CD4-positive, alpha-beta T cell (primary cell): Measurements from ENCODE around the gene HADH. TPM values are rescaled to one million over a fixed set of nuclear protein-coding genes. Genes with fewer than 3 reads are reported as not detected.

Experiments
- ATAC-seq: fragments of 200-7000 bp; cut with Tn5 transposase; one replicate; pipeline ENCODE4 v1.10.0; 2022; ENCODE audit warnings: mild to moderate bottlenecking; ENCODE audit not compliant: poor library complexity
- CTCF ChIA-PET: fragments of 350-600 bp; sonication (Branson Sonifier 250); formaldehyde crosslinking; loops from one replicate; lab custom pipeline; 2021; ENCODE audit warnings: antibody characterized with exemption, inconsistent platforms; lab: Charles Lee
- POLR2A ChIA-PET: fragments of 350-600 bp; sonication (Branson Sonifier 250); formaldehyde crosslinking; loops from one replicate; lab custom pipeline; 2021; ENCODE audit warnings: antibody characterized with exemption, inconsistent platforms; lab: Charles Lee
- DNase-seq, 14 experiments: peaks; one replicate each; pipeline ENCODE4 v3.0.0-alpha.2; 2013 to 2020; ENCODE audit warnings: mixed read lengths in 2 of 14
- H3K27ac ChIP-seq, 2 donors: one replicate each; pipeline versions ENCODE4 v1.5.1 to v1.7.0; 2013; ENCODE audit warnings: low read length in 2 of 2, low read depth in 1 of 2, mild to moderate bottlenecking in 1 of 2
- H3K27me3 ChIP-seq, 2 experiments: 1 replicate in 1 of 2; 2 replicates in 1 of 2; pipeline versions ENCODE4 v1.6.1 to v1.7.0; 2013; ENCODE audit warnings: low read length in 2 of 2, control low read depth in 1 of 2, mild to moderate bottlenecking in 1 of 2, moderate library complexity in 1 of 2; ENCODE audit not compliant: insufficient read depth in 2 of 2, control insufficient read depth in 1 of 2
- H3K36me3 ChIP-seq: one replicate; pipeline ENCODE4 v1.6.1; 2013; ENCODE audit warnings: low read length, control low read depth; ENCODE audit not compliant: insufficient read depth
- H3K4me1 ChIP-seq: one replicate; pipeline ENCODE4 v1.6.1; 2013; ENCODE audit warnings: low read length, control low read depth; ENCODE audit not compliant: insufficient read depth
- H3K4me3 ChIP-seq: one replicate; pipeline ENCODE4 v1.5.1; 2013; ENCODE audit warnings: mild to moderate bottlenecking, low read length, moderate library complexity
- H3K9me3 ChIP-seq, 2 experiments: 1 replicate in 1 of 2; 2 replicates in 1 of 2; pipeline versions ENCODE4 v1.6.1 to v1.7.0; 2013; ENCODE audit warnings: low read length in 2 of 2, mild to moderate bottlenecking in 2 of 2, control low read depth in 1 of 2, moderate library complexity in 1 of 2; ENCODE audit not compliant: control insufficient read depth in 1 of 2, insufficient read depth in 1 of 2
- H3K27ac Mint-ChIP-seq: one replicate; pipeline ENCODE4 v1.8.0; 2020; ENCODE audit warnings: mixed read lengths
- H3K27me3 Mint-ChIP-seq: one replicate; pipeline ENCODE4 v1.8.0; 2021; ENCODE audit warnings: mixed read lengths
- H3K36me3 Mint-ChIP-seq: one replicate; pipeline ENCODE4 v1.8.0; 2021; ENCODE audit warnings: low read depth, mixed read lengths
- H3K4me1 Mint-ChIP-seq: one replicate; pipeline ENCODE4 v1.8.0; 2021; ENCODE audit warnings: low read depth, mixed read lengths
- H3K4me3 Mint-ChIP-seq: one replicate; pipeline ENCODE4 v1.8.0; 2020; ENCODE audit warnings: mild to moderate bottlenecking, mixed read lengths
- H3K9me3 Mint-ChIP-seq: one replicate; pipeline ENCODE4 v1.8.0; 2020; ENCODE audit warnings: mixed read lengths
- intact Hi-C, 2 experiments: fragments of 100-400 bp; cut with DNase I in 1 of 2; cut with micrococcal nuclease in 1 of 2; formaldehyde crosslinking; loops; one replicate each; pipeline versions ENCODE4 v1.15.1 to v1.9.0; 2023 to 2025; cut with DNase I, micrococcal nuclease
- total RNA-seq, 174 experiments: library from RNA in 2 of 174; stranded (reverse) in 2 of 174; gene quantifications; one replicate each; pipeline ENCODE4 v1.2.3 and lab custom pipeline; 2021 to 2026
- TF ChIP-seq, protein P1 (sequence below): fragments of 200-600 bp; IDR thresholded peaks from one replicate; pipeline ENCODE4 v1.8.0; 2022; ENCODE audit warnings: antibody characterized with exemption, mild to moderate bottlenecking

HADH gene
- total RNA-seq, 2 experiments from 2014 or later: 16.1 to 16.3 TPM

DNA sequence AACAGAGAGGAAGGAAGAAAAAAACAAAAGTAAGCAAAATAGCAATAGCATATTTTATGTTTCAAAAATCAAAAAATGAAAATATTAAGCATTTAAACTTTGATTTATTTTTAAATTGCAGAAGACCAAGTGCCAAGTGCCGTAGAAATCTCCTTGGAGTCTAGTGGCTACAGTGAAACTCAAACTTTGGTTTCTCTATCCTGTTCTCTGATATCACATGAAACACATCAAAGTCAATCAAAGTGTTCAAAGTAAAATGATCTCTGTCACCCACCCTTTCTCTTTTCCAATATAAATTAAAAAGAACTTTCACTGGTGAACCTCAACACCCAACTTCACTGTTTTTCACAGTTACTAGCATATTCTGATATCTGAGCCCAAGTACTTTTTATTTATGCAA, 81.1 kb downstream of the HADH start:
- Histone ChIP-seq H3K36me3 (peaks cover 65% of the 10 kb centered on the region), H3K9me3 (no peaks in the 10 kb centered on the region), H3K4me3 (no peak overlapping the region), H3K4me1 (peaks cover 29% of the 10 kb centered on the region), H3K27me3 (no peaks in the 10 kb centered on the region), H3K27ac (peak overlapping the region in 1 of 2 donors; percentile 86)
- peak overlapping the region; percentile 58 for H3K4me3 Mint-ChIP-seq
- H3K4me1 Mint-ChIP-seq: peaks cover 92% of the 10 kb centered on the region
- intact Hi-C loops: loop anchor here in 1 of 2 experiments (2.0 to 5.0 kb wide), 2 partner anchors 22 to 37 kb away; no protein-coding TSS in a partner anchor
- peaks cover 97% of the 10 kb centered on the region for H3K36me3 Mint-ChIP-seq
- TF ChIP-seq, protein P1, sequence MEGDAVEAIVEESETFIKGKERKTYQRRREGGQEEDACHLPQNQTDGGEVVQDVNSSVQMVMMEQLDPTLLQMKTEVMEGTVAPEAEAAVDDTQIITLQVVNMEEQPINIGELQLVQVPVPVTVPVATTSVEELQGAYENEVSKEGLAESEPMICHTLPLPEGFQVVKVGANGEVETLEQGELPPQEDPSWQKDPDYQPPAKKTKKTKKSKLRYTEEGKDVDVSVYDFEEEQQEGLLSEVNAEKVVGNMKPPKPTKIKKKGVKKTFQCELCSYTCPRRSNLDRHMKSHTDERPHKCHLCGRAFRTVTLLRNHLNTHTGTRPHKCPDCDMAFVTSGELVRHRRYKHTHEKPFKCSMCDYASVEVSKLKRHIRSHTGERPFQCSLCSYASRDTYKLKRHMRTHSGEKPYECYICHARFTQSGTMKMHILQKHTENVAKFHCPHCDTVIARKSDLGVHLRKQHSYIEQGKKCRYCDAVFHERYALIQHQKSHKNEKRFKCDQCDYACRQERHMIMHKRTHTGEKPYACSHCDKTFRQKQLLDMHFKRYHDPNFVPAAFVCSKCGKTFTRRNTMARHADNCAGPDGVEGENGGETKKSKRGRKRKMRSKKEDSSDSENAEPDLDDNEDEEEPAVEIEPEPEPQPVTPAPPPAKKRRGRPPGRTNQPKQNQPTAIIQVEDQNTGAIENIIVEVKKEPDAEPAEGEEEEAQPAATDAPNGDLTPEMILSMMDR: no peak
- no peaks in the 10 kb centered on the region for H3K27me3 Mint-ChIP-seq
- ChIA-PET CTCF (interaction anchor here (1.1 to 2.0 kb wide), 2 partner anchors 40 to 52 kb away, joined by 3 to 9 read pairs; no protein-coding TSS in a partner anchor), POLR2A (interaction anchor here (0.8 to 3.1 kb wide), 7 partner anchors 9 to 42 kb away, joined by 3 to 19 read pairs (median 5); no protein-coding TSS in a partner anchor)
- DNase-seq (peak in 2 of 14 experiments; percentile 20 to 43), ATAC-seq (no peak)
- H3K27ac Mint-ChIP-seq: peak overlapping the region; percentile 88
- no peaks in the 10 kb centered on the region for H3K9me3 Mint-ChIP-seq

DNA sequence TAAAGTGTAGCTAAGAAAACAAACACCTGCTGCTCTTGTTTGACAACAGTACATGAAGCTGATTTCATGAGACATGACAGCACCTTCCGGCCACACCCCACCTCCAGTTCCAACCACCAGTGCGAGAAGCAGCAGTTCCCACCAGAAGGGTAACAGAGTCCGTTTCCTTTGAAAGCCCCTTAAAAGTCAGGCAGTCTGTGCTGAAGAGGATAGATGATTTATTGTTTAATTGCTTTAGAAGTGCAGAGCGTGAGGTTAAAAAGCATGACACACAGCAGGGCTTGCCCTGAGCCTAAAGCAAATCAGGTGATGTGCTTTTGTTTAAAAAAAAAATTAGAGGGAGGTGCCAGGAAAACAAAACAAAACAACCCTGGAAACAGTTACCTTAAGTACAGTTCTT, 82.6 kb downstream of the HADH start:
- intact Hi-C loops: loop anchor here in 1 of 2 experiments (1.0 to 5.0 kb wide), 4 partner anchors 8 to 93 kb away; no protein-coding TSS in a partner anchor
- no peaks in the 10 kb centered on the region for H3K9me3 Mint-ChIP-seq
- ChIA-PET CTCF (interaction anchor here (1.8 to 2.0 kb wide), 2 partner anchors 10 to 42 kb away, joined by 5 to 9 read pairs; no protein-coding TSS in a partner anchor), POLR2A (interaction anchor here (0.8 to 3.1 kb wide), 20 partner anchors 8 to 100 kb away, joined by 3 to 19 read pairs (median 4); partner anchors contain the start of gene LEF1)
- H3K36me3 Mint-ChIP-seq: peaks cover 95% of the 10 kb centered on the region
- no peaks in the 10 kb centered on the region for H3K27me3 Mint-ChIP-seq
- H3K4me1 ChIP-seq: peaks cover 28% of the 10 kb centered on the region
- H3K27ac ChIP-seq: peak overlapping the region; percentile 49 to 86
- peak; percentile 50 to 86 (median 70) for DNase-seq
- no peaks in the 10 kb centered on the region for H3K9me3 ChIP-seq
- H3K36me3 ChIP-seq: peaks cover 67% of the 10 kb centered on the region
- peak overlapping the region; percentile 88 for H3K27ac Mint-ChIP-seq
- TF ChIP-seq, protein P1: no peak
- H3K27me3 ChIP-seq: no peaks in the 10 kb centered on the region
- no peak overlapping the region for H3K4me3 ChIP-seq
- peak; percentile 83 for ATAC-seq
- H3K4me1 Mint-ChIP-seq: peaks cover 81% of the 10 kb centered on the region
- H3K4me3 Mint-ChIP-seq: peak overlapping the region; percentile 44

DNA sequence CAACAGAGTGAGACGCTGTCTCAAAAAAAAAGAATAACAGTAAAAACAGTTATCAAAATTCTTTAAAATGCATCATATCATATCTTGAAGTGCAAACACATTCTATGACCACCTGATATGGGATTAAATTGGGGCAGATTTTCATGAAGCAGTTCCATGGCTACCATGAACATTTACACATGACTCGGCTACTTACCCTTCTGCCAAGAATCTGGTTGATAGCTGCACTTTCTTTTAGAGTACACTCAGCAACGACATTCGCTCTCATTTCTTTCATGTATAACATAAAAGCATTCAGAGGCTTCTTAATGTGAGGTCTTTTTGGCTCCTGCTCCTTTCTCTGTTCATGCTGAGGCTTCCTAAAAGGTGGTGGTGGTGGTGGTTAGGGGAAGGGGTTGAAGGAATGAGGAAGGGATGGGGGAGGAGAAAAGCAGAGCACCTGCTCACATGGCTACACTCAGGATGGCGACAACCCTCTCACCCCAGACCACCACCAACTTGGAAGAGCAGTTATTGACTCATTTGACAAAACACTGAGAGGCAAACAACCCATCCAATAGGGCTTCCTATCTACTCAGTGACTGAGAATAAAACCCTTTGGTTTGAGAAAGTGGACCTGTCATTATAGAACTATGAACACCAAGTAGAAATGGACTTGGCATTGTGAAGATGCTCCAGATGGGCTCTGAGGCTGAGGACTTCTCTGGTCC, 88.5 kb downstream of the HADH start:
- TF ChIP-seq, protein P1: no peak
- peaks cover 21% of the 10 kb centered on the region for H3K4me1 ChIP-seq
- H3K27ac Mint-ChIP-seq: peak overlapping the region; percentile 95
- peaks cover 69% of the 10 kb centered on the region for H3K36me3 ChIP-seq
- ATAC-seq (no peak), DNase-seq (peak in 1 of 14 experiments; percentile 16)
- H3K36me3 Mint-ChIP-seq: peaks cover 92% of the 10 kb centered on the region
- H3K27me3 ChIP-seq: no peaks in the 10 kb centered on the region
- peaks cover 80% of the 10 kb centered on the region for H3K4me1 Mint-ChIP-seq
- peak overlapping the region in 1 of 2 donors; percentile 43 for H3K27ac ChIP-seq
- H3K9me3 Mint-ChIP-seq: no peaks in the 10 kb centered on the region
- ChIA-PET POLR2A (interaction anchor here (0.6 to 1.3 kb wide), 2 partner anchors 14 to 59 kb away, joined by 3 to 4 read pairs; no protein-coding TSS in a partner anchor), CTCF (interaction anchor here (0.8 to 1.3 kb wide), 3 partner anchors 13 to 48 kb away, joined by 3 read pairs; no protein-coding TSS in a partner anchor)
- intact Hi-C loops: no loop called here
- no peak overlapping the region for H3K4me3 ChIP-seq
- H3K9me3 ChIP-seq: no peaks in the 10 kb centered on the region
- no peaks in the 10 kb centered on the region for H3K27me3 Mint-ChIP-seq
- peak overlapping the region; percentile 56 for H3K4me3 Mint-ChIP-seq
